Gastroesophageal sphincter (tissue), 4 donors: ENCODE data around the gene RFTN1. TPM values are rescaled to one million over a fixed set of nuclear protein-coding genes. Genes with fewer than 3 reads are reported as not detected.

Experiments
- ATAC-seq: fragments of 150-250 bp; one replicate; pipeline ENCODE4 v1.9.1; 2016; ENCODE audit warnings: mild to moderate bottlenecking, moderate library complexity
- H3K27ac ChIP-seq, 4 donors: fragments of 200-600 bp; sonication (generic) in 3 of 4; 1 replicate in 3 of 4; 2 replicates in 1 of 4; pipeline ENCODE4 v1.5.1; 2016 to 2019
- H3K27me3 ChIP-seq: fragments of 200-600 bp; sonication (generic); one replicate; pipeline ENCODE4 v1.5.1; 2019
- H3K36me3 ChIP-seq, 2 donors: fragments of 200-600 bp; sonication (generic); one replicate each; pipeline ENCODE4 v1.5.1; 2019; ENCODE audit warnings: control low read depth in 1 of 2
- H3K4me1 ChIP-seq, 3 donors: fragments of 200-600 bp; sonication (generic); 1 replicate in 2 of 3; 2 replicates in 1 of 3; pipeline ENCODE4 v1.5.1; 2016 to 2019; ENCODE audit warnings: control low read depth in 2 of 3
- H3K4me3 ChIP-seq, 2 donors: fragments of 200-600 bp; sonication (generic); one replicate each; pipeline ENCODE4 v1.5.1; 2019; ENCODE audit warnings: mild to moderate bottlenecking in 1 of 2, moderate library complexity in 1 of 2
- H3K9me3 ChIP-seq, 3 donors: fragments of 200-600 bp; sonication (generic); one replicate each; pipeline ENCODE4 v1.5.1; 2017 to 2019; ENCODE audit warnings: control low read depth in 2 of 3
- CTCF ChIP-seq, 4 experiments: fragments of 200-600 bp in 2 of 4; fragments of 450-650 bp in 2 of 4; sonication (generic) in 1 of 4; IDR thresholded peaks; one replicate each; pipeline ENCODE4 v1.5.1; 2017 to 2019; ENCODE audit warnings: antibody characterized with exemption in 4 of 4, mild to moderate bottlenecking in 2 of 4, moderate library complexity in 2 of 4
- EP300 ChIP-seq: sonication (generic); formaldehyde crosslinking; IDR thresholded peaks from one replicate; pipeline ENCODE4 v1.6.1; 2017; ENCODE audit warnings: antibody characterized with exemption, mild to moderate bottlenecking
- POLR2A ChIP-seq, 2 donors: fragments of 450-650 bp; IDR thresholded peaks; one replicate each; pipeline ENCODE4 v1.6.1; 2017; ENCODE audit warnings: antibody characterized with exemption in 2 of 2, mild to moderate bottlenecking in 2 of 2, moderate library complexity in 1 of 2
- POLR2AphosphoS5 ChIP-seq: sonication (generic); formaldehyde crosslinking; IDR thresholded peaks from one replicate; pipeline ENCODE4 v1.6.1; 2017; ENCODE audit warnings: antibody characterized with exemption
- WGBS, 2 donors: methylation state at CpG; one replicate each; pipeline ENCODE4 v1.1.5; 2018; ENCODE audit warnings: low coverage in 1 of 2; 5-methylcytosine and 5-hydroxymethylcytosine counted together
- total RNA-seq, 4 donors: library from RNA; depleted of rRNA; stranded (reverse); fragments of >200 nt; gene quantifications; one replicate each; pipeline ENCODE4 v1.1.0, GENCODE V29; 2016

RFTN1 gene
- total RNA-seq, 4 donors from 2014 or later, result 30.6 to 110 (median 68.2) TPM

- ATAC-seq, result no peak
- H3K36me3 ChIP-seq, result peaks cover 0 to 2% of the 10 kb centered on the region in 2 donors
Measured at GRCh38 chr3:16486201-16486600, 27.3 kb downstream of the RFTN1 start.

DNA sequence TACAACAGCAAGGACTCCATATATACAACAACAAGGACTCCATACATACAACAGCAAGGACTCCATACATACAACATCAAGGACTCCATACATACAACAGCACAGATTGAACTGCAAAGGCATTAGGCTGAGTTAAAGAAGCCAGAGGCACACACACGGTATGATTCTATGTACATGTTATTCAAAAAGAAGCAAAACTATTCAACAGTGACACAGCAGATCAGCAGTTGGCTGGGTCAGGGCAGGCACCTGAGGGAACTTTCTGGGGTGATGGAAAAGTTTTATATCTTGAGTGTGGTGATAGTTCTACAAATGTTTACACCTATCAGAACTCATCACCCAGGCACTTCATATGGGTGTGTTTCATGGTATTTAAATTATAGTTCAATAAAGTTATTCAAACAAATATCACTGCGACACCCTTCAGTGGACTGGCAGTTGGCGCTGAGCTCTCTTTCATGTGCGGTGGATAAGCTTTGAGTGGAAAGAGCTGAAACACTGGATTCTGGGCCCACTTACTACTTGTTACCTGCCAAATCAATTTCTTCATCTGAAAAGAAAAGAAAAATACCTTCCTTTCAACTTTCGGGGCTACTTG is 28.0 kb downstream of the RFTN1 start:
- peaks cover 9 to 56% (median 17%) of the 10 kb centered on the region in 3 donors for H3K4me1 ChIP-seq
- ATAC-seq, result no peak
- TF ChIP-seq POLR2AphosphoS5, result no peak
- TF ChIP-seq EP300, result no peak
- no peak for TF ChIP-seq POLR2A (IDR thresholded peaks at IDR 0.05)
- TF ChIP-seq CTCF (IDR thresholded peaks at IDR 0.05), result no peak
- peak overlapping the region in 3 of 4 donors; percentile 59 to 67 (median 66) for H3K27ac ChIP-seq
- 65 to 81% methylated on average over 4 to 5 of the region's 5 CpGs for WGBS, 2 donors
- H3K36me3 ChIP-seq, result no peaks in the 10 kb centered on the region
- no peaks in the 10 kb centered on the region for H3K27me3 ChIP-seq
- H3K9me3 ChIP-seq, result no peaks in the 10 kb centered on the region
- H3K4me3 ChIP-seq, result no peak overlapping the region

More at GRCh38 chr3:16486201-16486600, 27.3 kb downstream of the RFTN1 start:
- Histone ChIP-seq H3K27ac (peak overlapping the region in 2 of 4 donors; percentile 59 to 66), H3K27me3 (no peaks in the 10 kb centered on the region), H3K4me1 (peaks cover 9 to 49% (median 18%) of the 10 kb centered on the region in 3 donors), H3K4me3 (no peak overlapping the region), H3K9me3 (no peaks in the 10 kb centered on the region)
- TF ChIP-seq POLR2A (IDR thresholded peaks at IDR 0.05) (no peak), CTCF (IDR thresholded peaks at IDR 0.05) (no peak), POLR2AphosphoS5 (no peak), EP300 (no peak)
- WGBS, 2 donors, result 94 to 100% methylated on average over 2 of the region's 2 CpGs

- no peaks in the 10 kb centered on the region for H3K27me3 ChIP-seq
- ATAC-seq, result no peak
- WGBS, 2 donors, result 67 to 73% methylated on average over 2 of the region's 2 CpGs
- peaks cover 9 to 60% (median 12%) of the 10 kb centered on the region in 3 donors for H3K4me1 ChIP-seq
- H3K27ac ChIP-seq, result peak overlapping the region; percentile 59 to 67 (median 63)
- no peaks in the 10 kb centered on the region for H3K36me3 ChIP-seq
- TF ChIP-seq POLR2AphosphoS5 (no peak), POLR2A (IDR thresholded peaks at IDR 0.05) (no peak), EP300 (no peak), CTCF (IDR thresholded peaks at IDR 0.05) (no peak)
- no peaks in the 10 kb centered on the region for H3K9me3 ChIP-seq
- no peak overlapping the region for H3K4me3 ChIP-seq
Measured at GRCh38 chr3:16484984-16485383, 28.5 kb downstream of the RFTN1 start.

GRCh38 chr3:16484216-16484615 is 29.3 kb downstream of the RFTN1 start:
- Histone ChIP-seq H3K36me3 (no peaks in the 10 kb centered on the region), H3K4me3 (no peak overlapping the region), H3K4me1 (peaks cover 9 to 60% (median 11%) of the 10 kb centered on the region in 3 donors), H3K9me3 (no peaks in the 10 kb centered on the region), H3K27me3 (no peaks in the 10 kb centered on the region), H3K27ac (peak overlapping the region; percentile 59 to 67 (median 66))
- TF ChIP-seq POLR2AphosphoS5, result no peak
- TF ChIP-seq CTCF (IDR thresholded peaks at IDR 0.05), result no peak
- TF ChIP-seq EP300, result no peak
- TF ChIP-seq POLR2A (IDR thresholded peaks at IDR 0.05), result no peak
- 28 to 33% methylated on average over 4 to 6 of the region's 6 CpGs for WGBS, 2 donors
- ATAC-seq, result peak; percentile 40
